CD4-positive, alpha-beta memory T cell (primary cell): ENCODE measurements around the gene UTS2B. TPM values are rescaled to one million over a fixed set of nuclear protein-coding genes. Genes with fewer than 3 reads are reported as not detected.

Experiments used
- CTCF ChIA-PET: fragments of 350-600 bp; sonication (Branson Sonifier 250); formaldehyde crosslinking; loops from one replicate; lab custom pipeline; 2021; ENCODE audit warnings: inconsistent platforms; ENCODE audit not compliant: partially characterized antibody; lab: Charles Lee
- POLR2A ChIA-PET: fragments of 350-600 bp; sonication (Branson Sonifier 250); formaldehyde crosslinking; loops from one replicate; lab custom pipeline; 2021; ENCODE audit not compliant: partially characterized antibody; lab: Charles Lee
- DNase-seq, 5 donors: peaks; one replicate each; pipeline versions ENCODE4 v3.0.0 to v3.0.0-alpha.2; 2020 to 2022; ENCODE audit warnings: mixed read lengths in 1 of 5
- H3K27ac ChIP-seq: one replicate; pipeline ENCODE4 v1.7.0; 2013; ENCODE audit warnings: low read depth, low read length
- H3K27me3 ChIP-seq: 2 replicates; pipeline ENCODE4 v1.7.0; 2013; ENCODE audit warnings: mild to moderate bottlenecking, low read length, moderate library complexity; ENCODE audit not compliant: insufficient read depth
- H3K36me3 ChIP-seq: 2 replicates; pipeline ENCODE4 v1.7.0; 2013; ENCODE audit warnings: mild to moderate bottlenecking, low read length, moderate library complexity; ENCODE audit not compliant: insufficient read depth
- H3K4me1 ChIP-seq: 2 replicates; pipeline ENCODE4 v1.7.0; 2013; ENCODE audit warnings: mild to moderate bottlenecking, low read length, moderate library complexity; ENCODE audit not compliant: insufficient read depth
- H3K4me3 ChIP-seq, 2 donors: one replicate each; pipeline ENCODE4 v1.7.0; 2013; ENCODE audit warnings: low read length in 2 of 2, mild to moderate bottlenecking in 1 of 2
- H3K9me3 ChIP-seq, 2 donors: one replicate each; pipeline ENCODE4 v1.7.0; 2013; ENCODE audit warnings: low read length in 2 of 2, control low read depth in 1 of 2; ENCODE audit not compliant: control insufficient read depth in 1 of 2
- H3K27ac Mint-ChIP-seq, 7 donors: one replicate each; pipeline ENCODE4 v1.8.0; 2020 to 2021; ENCODE audit warnings: mixed read lengths in 7 of 7, mild to moderate bottlenecking in 6 of 7, inconsistent platforms in 3 of 7, moderate library complexity in 3 of 7
- H3K27me3 Mint-ChIP-seq, 2 donors: one replicate each; pipeline ENCODE4 v1.8.0; 2020 to 2021; ENCODE audit warnings: mixed read lengths in 2 of 2
- H3K36me3 Mint-ChIP-seq, 2 donors: one replicate each; pipeline ENCODE4 v1.8.0; 2020 to 2021; ENCODE audit warnings: mixed read lengths in 2 of 2, inconsistent platforms in 1 of 2, mild to moderate bottlenecking in 1 of 2
- H3K4me1 Mint-ChIP-seq, 4 donors: one replicate each; pipeline ENCODE4 v1.8.0; 2020 to 2021; ENCODE audit warnings: mixed read lengths in 4 of 4, mild to moderate bottlenecking in 1 of 4
- H3K4me3 Mint-ChIP-seq, 8 donors: one replicate each; pipeline ENCODE4 v1.8.0; 2020 to 2021; ENCODE audit warnings: mixed read lengths in 8 of 8, mild to moderate bottlenecking in 7 of 8, moderate library complexity in 6 of 8, inconsistent platforms in 3 of 8
- H3K9me3 Mint-ChIP-seq, 8 donors: one replicate each; pipeline ENCODE4 v1.8.0; 2020 to 2021; ENCODE audit warnings: mixed read lengths in 8 of 8, mild to moderate bottlenecking in 5 of 8, inconsistent platforms in 3 of 8, moderate library complexity in 1 of 8
- intact Hi-C: fragments of 100-400 bp; cut with micrococcal nuclease; formaldehyde crosslinking; loops from one replicate; pipeline ENCODE4 v1.15.1; 2023
- polyA plus RNA-seq, 2 donors: library from polyadenylated mRNA; unstranded; fragments of 300-500 nt; fragmentation: Illumina TruSeq; gene quantifications; one replicate each; pipeline ENCODE4 v1.2.3, GENCODE V29; 2021
- total RNA-seq, 2 experiments: library from RNA; stranded (reverse); gene quantifications; one replicate each; pipeline ENCODE4 v1.2.3, GENCODE V29; 2021

UTS2B gene
- total and polyA plus RNA-seq, 4 experiments from 2014 or later: not detected

- Mint-ChIP-seq H3K27ac (peak overlapping the region in 1 of 7 donors; percentile 15), H3K9me3 (no peaks in the 10 kb centered on the region), H3K36me3 (peaks cover 6 to 17% of the 10 kb centered on the region in 2 donors), H3K27me3 (no peaks in the 10 kb centered on the region), H3K4me3 (no peak overlapping the region), H3K4me1 (peaks cover 9 to 15% (median 10%) of the 10 kb centered on the region in 4 donors)
- H3K36me3 ChIP-seq: no peaks in the 10 kb centered on the region
- POLR2A ChIA-PET: no interaction called here
- no peaks in the 10 kb centered on the region for H3K4me1 ChIP-seq
- no peak for DNase-seq
- CTCF ChIA-PET: no interaction called here
- intact Hi-C loops: no loop called here
- H3K27ac ChIP-seq: no peak overlapping the region
- no peaks in the 10 kb centered on the region for H3K27me3 ChIP-seq
- H3K9me3 ChIP-seq: no peaks in the 10 kb centered on the region
- H3K4me3 ChIP-seq: no peak overlapping the region
Measured at GRCh38 chr3:191361456-191361855, 31.1 kb upstream of the UTS2B start.

DNA sequence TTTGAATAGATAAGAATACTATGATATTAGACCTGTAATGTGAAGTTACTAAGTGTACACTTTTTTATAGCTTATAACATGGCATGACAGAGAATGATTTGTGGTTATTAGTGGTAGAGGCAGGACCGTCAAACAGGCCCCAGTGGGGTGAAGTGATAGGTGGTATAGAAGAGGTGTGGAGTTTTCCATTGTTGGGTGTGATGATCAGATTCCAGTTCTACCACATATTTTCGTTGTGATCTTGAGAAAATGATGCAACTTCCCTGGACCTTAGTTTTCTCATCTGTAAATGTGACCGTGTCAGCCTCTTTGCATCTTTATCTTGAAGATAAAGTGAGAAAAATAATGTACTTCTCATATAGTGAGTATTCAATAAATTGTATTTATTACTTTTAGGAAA lies 30.3 kb upstream of the UTS2B start:
- Mint-ChIP-seq H3K36me3 (peaks cover 6 to 16% of the 10 kb centered on the region in 2 donors), H3K9me3 (no peaks in the 10 kb centered on the region), H3K4me3 (no peak overlapping the region), H3K27me3 (no peaks in the 10 kb centered on the region), H3K4me1 (peaks cover 9 to 16% (median 10%) of the 10 kb centered on the region in 4 donors), H3K27ac (peak overlapping the region in 1 of 7 donors; percentile 14)
- Histone ChIP-seq H3K9me3 (no peaks in the 10 kb centered on the region), H3K4me1 (no peaks in the 10 kb centered on the region), H3K36me3 (no peaks in the 10 kb centered on the region), H3K4me3 (no peak overlapping the region), H3K27ac (no peak overlapping the region), H3K27me3 (no peaks in the 10 kb centered on the region)
- ChIA-PET CTCF (no interaction called here), POLR2A (no interaction called here)
- DNase-seq: no peak
- intact Hi-C loops: no loop called here

DNA sequence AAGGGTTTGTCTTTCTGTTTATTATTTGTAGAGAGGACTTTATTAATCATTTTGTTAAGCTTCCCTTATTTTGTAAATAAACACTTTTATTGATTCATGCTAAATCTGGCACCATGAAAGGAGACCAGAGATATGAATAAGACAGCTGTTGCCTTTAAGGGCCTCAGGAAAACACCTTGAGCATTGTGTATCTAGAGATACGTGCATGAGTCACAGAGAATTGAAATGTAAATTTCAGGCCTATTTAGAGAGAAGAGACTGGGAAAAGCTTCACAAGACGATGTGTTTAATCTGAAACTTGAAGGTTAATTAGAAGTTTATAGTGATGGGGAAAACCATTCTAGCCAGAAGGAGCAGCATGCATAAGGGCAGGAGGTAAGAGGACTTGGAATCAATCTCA lies 28.6 kb upstream of the UTS2B start:
- Mint-ChIP-seq H3K27ac (no peak overlapping the region), H3K36me3 (peaks cover 6 to 12% of the 10 kb centered on the region in 2 donors), H3K9me3 (no peaks in the 10 kb centered on the region), H3K4me1 (peaks cover 9 to 17% (median 10%) of the 10 kb centered on the region in 4 donors), H3K4me3 (peak overlapping the region in 2 of 8 donors; percentile 12 to 54), H3K27me3 (no peaks in the 10 kb centered on the region)
- no peaks in the 10 kb centered on the region for H3K9me3 ChIP-seq
- intact Hi-C loops: no loop called here
- CTCF ChIA-PET: no interaction called here
- H3K4me3 ChIP-seq: no peak overlapping the region
- DNase-seq: no peak
- POLR2A ChIA-PET: no interaction called here
- H3K27ac ChIP-seq: no peak overlapping the region
- peaks cover 2% of the 10 kb centered on the region for H3K4me1 ChIP-seq
- H3K27me3 ChIP-seq: no peaks in the 10 kb centered on the region
- no peaks in the 10 kb centered on the region for H3K36me3 ChIP-seq

GRCh38 chr3:191357909-191358308 lies 27.6 kb upstream of the UTS2B start:
- H3K27ac Mint-ChIP-seq: peak overlapping the region in 1 of 7 donors; percentile 19
- no peak for DNase-seq
- H3K4me1 ChIP-seq: peaks cover 7% of the 10 kb centered on the region
- H3K4me1 Mint-ChIP-seq: peaks cover 9 to 19% (median 10%) of the 10 kb centered on the region in 4 donors
- no peak overlapping the region for H3K4me3 ChIP-seq
- no peaks in the 10 kb centered on the region for H3K9me3 Mint-ChIP-seq
- H3K27me3 ChIP-seq: no peaks in the 10 kb centered on the region
- H3K9me3 ChIP-seq: no peaks in the 10 kb centered on the region
- no peak overlapping the region for H3K4me3 Mint-ChIP-seq
- H3K36me3 Mint-ChIP-seq: peaks cover 3 to 12% of the 10 kb centered on the region in 2 donors
- H3K27ac ChIP-seq: no peak overlapping the region
- no peaks in the 10 kb centered on the region for H3K27me3 Mint-ChIP-seq
- CTCF ChIA-PET: no interaction called here
- intact Hi-C loops: no loop called here
- no peaks in the 10 kb centered on the region for H3K36me3 ChIP-seq
- POLR2A ChIA-PET: no interaction called here

GRCh38 chr3:191356631-191357439 lies 26.5 kb upstream of the UTS2B start:
- Histone ChIP-seq H3K4me1 (peaks cover 7% of the 10 kb centered on the region), H3K36me3 (no peaks in the 10 kb centered on the region), H3K27me3 (no peaks in the 10 kb centered on the region), H3K9me3 (no peaks in the 10 kb centered on the region), H3K27ac (no peak overlapping the region), H3K4me3 (no peak overlapping the region)
- intact Hi-C loops: no loop called here
- H3K36me3 Mint-ChIP-seq: peaks cover 3 to 12% of the 10 kb centered on the region in 2 donors
- no peaks in the 10 kb centered on the region for H3K27me3 Mint-ChIP-seq
- POLR2A ChIA-PET: no interaction called here
- no peak overlapping the region for H3K27ac Mint-ChIP-seq
- peaks cover 9 to 19% (median 10%) of the 10 kb centered on the region in 4 donors for H3K4me1 Mint-ChIP-seq
- no peaks in the 10 kb centered on the region for H3K9me3 Mint-ChIP-seq
- CTCF ChIA-PET: no interaction called here
- DNase-seq: no peak
- peak overlapping the region in 1 of 8 donors; percentile 9 for H3K4me3 Mint-ChIP-seq

- intact Hi-C loops: no loop called here
- H3K4me3 ChIP-seq: no peak overlapping the region
- Mint-ChIP-seq H3K27ac (no peak overlapping the region), H3K27me3 (no peaks in the 10 kb centered on the region), H3K9me3 (no peaks in the 10 kb centered on the region), H3K4me1 (peaks cover 10 to 21% (median 16%) of the 10 kb centered on the region in 4 donors), H3K36me3 (peaks cover 0 to 4% of the 10 kb centered on the region in 2 donors), H3K4me3 (no peak overlapping the region)
- no peak overlapping the region for H3K27ac ChIP-seq
- no peaks in the 10 kb centered on the region for H3K36me3 ChIP-seq
- H3K27me3 ChIP-seq: no peaks in the 10 kb centered on the region
- no peak for DNase-seq
- no peaks in the 10 kb centered on the region for H3K9me3 ChIP-seq
- ChIA-PET CTCF (no interaction called here), POLR2A (no interaction called here)
- peaks cover 7% of the 10 kb centered on the region for H3K4me1 ChIP-seq
Measured at GRCh38 chr3:191355406-191355805, 25.1 kb upstream of the UTS2B start.

GRCh38 chr3:191353022-191353777 lies 22.9 kb upstream of the UTS2B start:
- no peaks in the 10 kb centered on the region for H3K9me3 Mint-ChIP-seq
- H3K4me1 ChIP-seq: peaks cover 7% of the 10 kb centered on the region
- H3K27ac ChIP-seq: no peak overlapping the region

More at GRCh38 chr3:191353022-191353777, 22.9 kb upstream of the UTS2B start:
- no peak overlapping the region for H3K27ac Mint-ChIP-seq
- CTCF ChIA-PET: interaction anchor here (0.6 kb wide), 1 partner anchor 16 kb away, joined by 3 read pairs; no protein-coding TSS in a partner anchor
- Histone ChIP-seq H3K9me3 (no peaks in the 10 kb centered on the region), H3K4me3 (no peak overlapping the region), H3K36me3 (no peaks in the 10 kb centered on the region), H3K27me3 (no peaks in the 10 kb centered on the region)
- POLR2A ChIA-PET: no interaction called here
- no peaks in the 10 kb centered on the region for H3K27me3 Mint-ChIP-seq
- H3K4me1 Mint-ChIP-seq: peaks cover 0 to 17% (median 10%) of the 10 kb centered on the region in 4 donors
- no peak overlapping the region for H3K4me3 Mint-ChIP-seq
- intact Hi-C loops: no loop called here
- DNase-seq: no peak
- peaks cover 0 to under 1% of the 10 kb centered on the region in 2 donors for H3K36me3 Mint-ChIP-seq
